Heart right ventricle (tissue), 16 donors: ENCODE data around the gene MS4A8. TPM values are rescaled to one million over a fixed set of nuclear protein-coding genes. Genes with fewer than 3 reads are reported as not detected.

ENCODE experiments used
- ATAC-seq, 8 donors: fragments of 200-7000 bp; cut with Tn5 transposase; one replicate each; pipeline ENCODE4 v1.9.1; 2020; ENCODE audit warnings: mild to moderate bottlenecking in 8 of 8, moderate library complexity in 8 of 8, moderate number of reproducible peaks in 1 of 8
- DNase-seq, 2 donors: peaks; one replicate each; pipeline ENCODE4 v3.0.0-alpha.2; 2020
- H3K27ac ChIP-seq, 10 donors: fragments of 200-600 bp; sonication (generic) in 2 of 10; one replicate each; pipeline versions ENCODE4 v1.5.0 to v1.8.0; 2020 to 2022; ENCODE audit warnings: mild to moderate bottlenecking in 3 of 10
- H3K27me3 ChIP-seq, 7 donors: fragments of 200-600 bp; one replicate each; pipeline ENCODE4 v1.8.0; 2021 to 2022; ENCODE audit warnings: mild to moderate bottlenecking in 2 of 7
- H3K36me3 ChIP-seq, 9 donors: fragments of 200-600 bp; sonication (generic) in 1 of 9; one replicate each; pipeline versions ENCODE4 v1.5.0 to v1.8.0; 2020 to 2022; ENCODE audit warnings: mild to moderate bottlenecking in 2 of 9
- H3K4me1 ChIP-seq, 9 donors: fragments of 200-600 bp; sonication (generic) in 1 of 9; one replicate each; pipeline versions ENCODE4 v1.5.0 to v1.8.0; 2020 to 2022; ENCODE audit warnings: mild to moderate bottlenecking in 4 of 9
- H3K4me3 ChIP-seq, 10 donors: fragments of 200-600 bp; sonication (generic) in 2 of 10; one replicate each; pipeline versions ENCODE4 v1.5.0 to v1.8.0; 2020 to 2022; ENCODE audit warnings: mild to moderate bottlenecking in 7 of 10, moderate library complexity in 2 of 10
- H3K9me3 ChIP-seq, 11 donors: fragments of 200-600 bp in 10 of 11; sonication (generic) in 2 of 11; one replicate each; pipeline versions ENCODE4 v1.5.0 to v1.8.0; 2013 to 2022; ENCODE audit warnings: mild to moderate bottlenecking in 2 of 11, control low read depth in 1 of 11, moderate library complexity in 1 of 11
- WGBS, 2 donors: extraction: QIAGEN DNeasy Blood & Tissue Kit; methylation state at CpG; one replicate each; pipeline ENCODE4 v1.1.7; 2013; ENCODE audit warnings: inconsistent platforms in 1 of 2; 5-methylcytosine and 5-hydroxymethylcytosine counted together
- intact Hi-C, 10 donors: fragments of 100-400 bp; cut with DNase I; formaldehyde crosslinking; loops; one replicate each; pipeline versions ENCODE4 v1.11.1 to v1.14.2; 2022
- polyA plus RNA-seq, 2 donors: library from polyadenylated mRNA; stranded (reverse); fragments of 200-250 nt; gene quantifications; one replicate each; pipeline ENCODE4 v1.2.3, GENCODE V29; 2013
- total RNA-seq, 10 donors: library from RNA; stranded (reverse); fragmentation: NEBNext Ultra II Directional in 3 of 10; extraction: Animal tissue kit (Norgen Biotek cat#: 25700) in 3 of 10; gene quantifications; one replicate each; pipeline versions ENCODE4 v1.2.1 to v1.2.4, GENCODE V29; 2021 to 2023
- TF ChIP-seq, protein P1 (sequence below), 9 donors: fragments of 200-600 bp; sonication (generic) in 2 of 9; IDR thresholded peaks; one replicate each; pipeline versions ENCODE4 v1.5.0 to v1.8.0; 2021 to 2022; ENCODE audit warnings: antibody characterized with exemption in 9 of 9, mild to moderate bottlenecking in 5 of 9, moderate library complexity in 1 of 9
- donor health status: Arrhythmogenic right ventricular cardiomyopathy.
- donor health status: ischemic (EF 13 %, LVEDD 7.1; RV severe dilation, severe dysfunction).
- donor health status: healthy with polysubstance abuse.
- donor health status: DM: no; HTN: yes; CAD: no.
- donor health status: DM: no; HTN: no; CAD: no.
- donor health status: ischemic (EF 25% LVEDD 6.9; RV normal size, moderate dysfunction).
- donor health status: ischemic (EF 25% LVEDD 5.7; RV mildly dilated, moderate dysfunction).
- donor health status: healthy.
- donor health status: DM: yes; HTN: yes; CAD: no.
- donor health status: Ischemic cardiomyopathy.
- donor health status: ischemic (EF 35%, LVEDD 5.7; RV mildly dilated, moderate dysfunction).
- donor health status: nonischemic (EF 11% LVEDD 7.7; RV severe dilation, severe dysfunction).
- donor health status: DM: yes; HTN: yes; CAD: no.
- donor health status: PGD.
- donor health status: ischemic (EF 29% LVEDD 5.4; RV normal size, mild dysfunction).
- donor health status: nonischemic (EF 23%, LVEDD 6.1; RV moderate dilation, normal function).

The MS4A8 gene
- total and polyA plus RNA-seq, 12 donors, result not detected

DNA sequence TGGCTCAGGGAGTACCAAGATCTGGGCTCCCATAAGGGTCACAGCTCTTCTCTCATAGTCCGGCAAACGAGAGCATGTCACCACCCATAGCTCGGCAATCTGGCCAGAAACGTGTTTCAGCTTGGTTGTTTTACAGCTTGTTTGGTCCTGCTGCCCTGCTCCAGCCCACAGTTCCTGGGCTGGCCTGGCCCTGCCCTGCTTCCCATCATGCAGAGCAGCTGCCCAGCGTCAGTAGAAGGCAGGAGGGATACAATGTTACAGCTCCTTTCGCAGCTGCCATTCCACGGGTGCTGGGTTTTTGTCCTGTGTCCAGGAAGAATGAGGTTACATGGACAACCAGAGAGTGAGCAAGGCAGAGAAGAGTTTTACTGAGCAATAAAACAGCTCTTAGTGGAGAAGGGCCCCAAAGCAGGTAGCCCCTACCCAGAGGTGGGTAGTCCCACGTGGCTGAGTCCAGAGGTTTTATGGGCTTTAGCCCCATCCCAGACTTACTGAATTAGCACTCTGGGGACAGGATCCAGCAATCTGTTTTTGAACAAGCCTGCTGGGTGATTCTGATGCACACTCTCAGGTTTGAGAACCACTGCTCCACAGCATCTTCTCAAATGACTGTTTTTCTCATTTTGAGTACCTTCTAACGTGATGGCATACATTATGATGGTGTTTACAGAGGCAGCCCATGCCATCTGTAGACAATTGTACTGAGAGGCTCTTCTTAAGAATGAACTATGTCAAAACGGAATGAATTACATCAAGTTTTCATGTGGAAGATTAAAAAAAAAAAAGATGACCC, 19.3 kb downstream of the MS4A8 start:
- TF ChIP-seq, protein P1, sequence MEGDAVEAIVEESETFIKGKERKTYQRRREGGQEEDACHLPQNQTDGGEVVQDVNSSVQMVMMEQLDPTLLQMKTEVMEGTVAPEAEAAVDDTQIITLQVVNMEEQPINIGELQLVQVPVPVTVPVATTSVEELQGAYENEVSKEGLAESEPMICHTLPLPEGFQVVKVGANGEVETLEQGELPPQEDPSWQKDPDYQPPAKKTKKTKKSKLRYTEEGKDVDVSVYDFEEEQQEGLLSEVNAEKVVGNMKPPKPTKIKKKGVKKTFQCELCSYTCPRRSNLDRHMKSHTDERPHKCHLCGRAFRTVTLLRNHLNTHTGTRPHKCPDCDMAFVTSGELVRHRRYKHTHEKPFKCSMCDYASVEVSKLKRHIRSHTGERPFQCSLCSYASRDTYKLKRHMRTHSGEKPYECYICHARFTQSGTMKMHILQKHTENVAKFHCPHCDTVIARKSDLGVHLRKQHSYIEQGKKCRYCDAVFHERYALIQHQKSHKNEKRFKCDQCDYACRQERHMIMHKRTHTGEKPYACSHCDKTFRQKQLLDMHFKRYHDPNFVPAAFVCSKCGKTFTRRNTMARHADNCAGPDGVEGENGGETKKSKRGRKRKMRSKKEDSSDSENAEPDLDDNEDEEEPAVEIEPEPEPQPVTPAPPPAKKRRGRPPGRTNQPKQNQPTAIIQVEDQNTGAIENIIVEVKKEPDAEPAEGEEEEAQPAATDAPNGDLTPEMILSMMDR (IDR thresholded peaks at IDR 0.05), result no peak
- H3K9me3 ChIP-seq, result peaks cover 0 to 20% (median 0%) of the 10 kb centered on the region in 11 donors
- DNase-seq (no peak), ATAC-seq (no peak)
- intact Hi-C loops, result no loop called here
- H3K27me3 ChIP-seq, result peaks cover 0 to 21% (median 0%) of the 10 kb centered on the region in 7 donors
- H3K36me3 ChIP-seq, result no peaks in the 10 kb centered on the region
- H3K27ac ChIP-seq, result no peak overlapping the region
- no peaks in the 10 kb centered on the region for H3K4me1 ChIP-seq
- no peak overlapping the region for H3K4me3 ChIP-seq
- WGBS, 2 donors, result 80 to 82% methylated on average over 10 of the region's 10 CpGs

DNA sequence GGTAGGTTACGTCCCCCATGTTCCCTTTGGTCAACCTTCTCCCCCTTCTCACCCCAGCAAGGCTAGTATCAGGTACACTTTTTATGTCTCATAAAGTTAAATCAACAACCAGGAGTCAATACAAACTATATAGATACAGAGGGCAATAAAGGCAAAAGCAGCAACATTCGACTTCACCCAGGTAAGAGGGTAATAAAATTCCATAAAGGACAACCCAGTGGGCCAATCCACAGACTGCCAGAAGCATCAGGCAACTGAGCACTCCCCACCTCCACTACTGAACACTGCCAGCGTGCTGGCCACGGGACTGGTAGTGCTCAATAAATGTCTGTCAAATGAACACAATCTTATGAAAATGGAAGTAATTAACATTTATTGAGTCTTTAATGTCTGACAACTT, 20.0 kb downstream of the MS4A8 start:
- intact Hi-C loops, result no loop called here

DNA sequence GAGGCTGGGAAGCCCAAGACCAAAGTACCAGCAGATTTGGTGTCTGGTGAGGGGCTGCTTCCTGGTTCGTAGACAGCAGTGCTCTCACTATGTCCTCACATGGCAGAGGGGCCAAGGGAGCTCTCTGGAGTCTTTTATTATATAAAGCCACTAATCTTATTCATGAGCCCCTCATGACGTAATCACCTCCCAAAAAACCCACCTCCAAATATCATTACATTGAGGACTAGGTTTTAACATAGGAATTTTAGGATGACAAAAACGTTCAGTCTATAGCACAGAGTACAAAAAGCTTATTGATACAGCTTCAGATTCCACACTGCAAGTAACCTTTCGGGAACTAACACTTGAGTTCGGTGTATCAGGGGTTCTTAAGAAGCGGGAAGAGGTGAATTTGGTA, 21.0 kb downstream of the MS4A8 start:
- no peak for ATAC-seq

More for the DNA sequence above, 20.0 kb downstream of the MS4A8 start:
- Histone ChIP-seq H3K36me3 (no peaks in the 10 kb centered on the region), H3K9me3 (peaks cover 0 to 20% (median 0%) of the 10 kb centered on the region in 11 donors), H3K27ac (no peak overlapping the region), H3K27me3 (peaks cover 0 to 20% (median 0%) of the 10 kb centered on the region in 7 donors), H3K4me3 (no peak overlapping the region), H3K4me1 (no peaks in the 10 kb centered on the region)
- no peak for DNase-seq
- no peak for ATAC-seq
- TF ChIP-seq, protein P1 (IDR thresholded peaks at IDR 0.05), result no peak
- 84 to 86% methylated on average over 4 of the region's 4 CpGs for WGBS, 2 donors

DNA sequence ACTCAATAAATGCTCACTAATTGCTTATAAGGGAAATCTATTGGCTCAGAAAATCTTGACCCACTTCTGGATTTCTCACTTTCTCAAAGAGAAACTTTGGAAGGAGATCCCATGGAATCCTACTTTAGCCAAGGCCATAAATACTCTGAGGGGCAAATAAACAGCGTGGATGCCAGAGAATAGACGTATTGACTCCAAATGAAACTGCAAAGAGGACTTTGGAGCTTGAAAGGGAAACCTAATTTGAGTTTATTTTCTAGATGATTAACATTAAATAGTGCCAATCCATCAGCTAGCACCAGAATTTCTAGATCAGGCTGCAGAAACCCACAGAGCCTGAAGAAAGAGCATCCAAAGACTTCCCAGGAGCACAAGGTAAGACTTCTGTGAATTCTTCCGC, 25.0 kb downstream of the MS4A8 start, which contains the start of gene MS4A18:
MS4A18 (plus strand) TSS at position 301 of the 400 bp plus-strand sequence.
- ATAC-seq (no peak), DNase-seq (no peak)
- no peaks in the 10 kb centered on the region for H3K9me3 ChIP-seq
- intact Hi-C loops, result no loop called here
- no peaks in the 10 kb centered on the region for H3K36me3 ChIP-seq
- H3K4me1 ChIP-seq, result no peaks in the 10 kb centered on the region
- H3K4me3 ChIP-seq, result no peak within 1 kb of the TSS
- 87 to 90% methylated on average over 3 of the region's 3 CpGs for WGBS, 2 donors
- no peak within 1 kb of the TSS for H3K27ac ChIP-seq
- H3K27me3 ChIP-seq, result peaks cover 0 to 15% (median 0%) of the 10 kb centered on the region in 7 donors
- TF ChIP-seq, protein P1 (IDR thresholded peaks at IDR 0.05), result no peak

More for the DNA sequence above, 21.0 kb downstream of the MS4A8 start:
- Histone ChIP-seq H3K27ac (no peak overlapping the region), H3K36me3 (no peaks in the 10 kb centered on the region), H3K4me1 (no peaks in the 10 kb centered on the region), H3K4me3 (no peak overlapping the region), H3K27me3 (peaks cover 0 to 20% (median 0%) of the 10 kb centered on the region in 7 donors), H3K9me3 (peaks cover 0 to 20% (median 0%) of the 10 kb centered on the region in 11 donors)
- WGBS, 2 donors, result 77 to 80% methylated on average over 6 of the region's 6 CpGs
- no peak for DNase-seq
- TF ChIP-seq, protein P1 (IDR thresholded peaks at IDR 0.05), result no peak
- intact Hi-C loops, result no loop called here
